NCI-H146 treated with DMSO at 0.1 percent for 48 hours (cell line): ENCODE measurements around the gene OR2J2.
"Not testable (repeated sequence)": the region's sequence is repeated elsewhere in the genome, so short reads cannot be mapped to it uniquely, and the experiment has no call there.

Experiments used
- DNase-seq: peaks from one replicate; lab custom pipeline; 2025; ENCODE audit not compliant: unreplicated experiment; lab: John Stamatoyannopoulos, UW

OR2J2 gene

GRCh38 chr6:29170607-29171006 is at the start of gene OR2J2:
Gene OR2J2 (plus strand): TSS chr6:29170907. CDS start chr6:29173636, 2,729 bp downstream.
- DNase-seq = not testable (repeated sequence)

- DNase-seq = no peak
Measured at GRCh38 chr6:29129326-29130012, 41.2 kb upstream of the OR2J2 start.

DNA sequence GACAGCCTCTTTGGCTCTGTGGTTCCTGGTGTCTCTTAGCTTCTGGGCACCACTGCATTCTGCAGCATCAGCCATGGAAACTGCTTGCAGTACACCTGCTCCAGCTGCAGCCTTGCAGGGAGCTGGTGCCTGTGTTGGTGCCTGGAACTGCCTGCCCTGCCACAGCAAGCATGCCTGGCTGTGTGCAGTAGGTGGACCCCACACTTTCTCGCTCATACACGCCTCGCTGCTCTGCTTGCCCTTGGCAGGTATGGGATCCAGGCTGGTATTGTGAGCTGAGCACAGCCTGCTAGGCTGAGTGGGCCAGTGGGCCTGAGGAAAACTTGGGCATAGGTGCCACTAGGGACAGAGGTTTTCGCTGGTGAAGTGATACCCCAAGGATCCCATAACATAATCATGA is 40.1 kb upstream of the OR2J2 start:
- no peak for DNase-seq

GRCh38 chr6:29131691-29132090 is 39.0 kb upstream of the OR2J2 start:
- no peak for DNase-seq

- DNase-seq = no peak
Measured at GRCh38 chr6:29137724-29138123, 33.0 kb upstream of the OR2J2 start.

DNA sequence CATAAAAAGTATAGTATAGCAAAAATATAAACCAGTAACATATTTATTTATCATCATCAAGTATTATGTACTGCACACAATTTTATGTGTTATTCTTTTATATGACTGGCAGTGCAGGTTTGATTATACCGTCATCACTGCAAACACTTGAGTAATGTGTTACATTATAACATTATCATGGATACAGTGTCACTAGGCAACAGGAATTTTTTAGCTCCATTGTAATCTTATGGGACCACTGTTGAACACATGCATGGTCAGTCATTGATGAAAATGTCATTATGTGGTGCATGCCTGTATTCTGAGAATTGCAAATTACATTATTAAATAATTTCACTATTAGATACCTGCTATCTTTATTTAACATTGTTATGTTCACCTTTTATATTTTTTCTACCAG is 29.1 kb upstream of the OR2J2 start:
- no peak for DNase-seq

DNA sequence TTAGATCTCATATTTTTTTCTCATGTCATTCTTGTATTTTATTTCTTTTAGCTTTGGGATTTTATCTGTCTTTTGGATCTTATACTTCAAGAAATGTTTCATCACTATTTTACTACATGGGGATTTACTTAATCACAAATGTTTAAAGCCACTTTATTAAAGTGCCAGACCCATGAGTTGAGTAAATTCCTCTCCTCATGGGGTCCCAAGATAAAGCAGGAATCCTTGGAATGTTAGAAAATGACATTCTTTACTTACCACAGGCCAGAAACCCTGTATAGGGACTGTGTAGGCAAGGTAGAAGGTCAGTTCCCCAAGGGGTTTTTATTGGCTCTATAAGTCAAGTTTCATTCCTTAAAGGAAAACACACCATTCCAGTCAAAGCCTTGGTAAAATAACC is 28.4 kb upstream of the OR2J2 start:
- no peak for DNase-seq

- DNase-seq = no peak
Measured at GRCh38 chr6:29146179-29146578, 24.5 kb upstream of the OR2J2 start.

- DNase-seq = no peak
Measured at GRCh38 chr6:29147074-29147473, 23.6 kb upstream of the OR2J2 start.

DNA sequence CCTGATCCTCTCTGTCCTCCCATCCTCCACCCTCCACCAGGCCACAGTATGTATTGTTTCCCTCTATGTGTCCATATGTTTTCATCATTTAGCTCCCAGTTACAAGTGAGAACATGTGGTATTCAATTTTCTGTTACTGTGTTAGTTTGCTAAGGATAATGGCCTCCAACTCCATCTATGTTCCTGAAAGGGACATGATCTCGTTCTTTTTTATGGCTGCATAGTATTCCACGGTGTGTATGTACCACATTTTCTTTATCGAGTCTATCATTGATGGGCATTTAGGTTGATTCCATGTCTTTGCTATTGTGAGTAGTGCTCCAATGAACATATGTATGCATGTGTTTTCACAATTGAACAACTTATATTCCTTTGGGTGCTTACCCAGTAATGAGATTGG is 21.3 kb upstream of the OR2J2 start:
- not testable (repeated sequence) for DNase-seq

- no peak for DNase-seq
Measured at GRCh38 chr6:29153083-29153482, 17.6 kb upstream of the OR2J2 start.

DNA sequence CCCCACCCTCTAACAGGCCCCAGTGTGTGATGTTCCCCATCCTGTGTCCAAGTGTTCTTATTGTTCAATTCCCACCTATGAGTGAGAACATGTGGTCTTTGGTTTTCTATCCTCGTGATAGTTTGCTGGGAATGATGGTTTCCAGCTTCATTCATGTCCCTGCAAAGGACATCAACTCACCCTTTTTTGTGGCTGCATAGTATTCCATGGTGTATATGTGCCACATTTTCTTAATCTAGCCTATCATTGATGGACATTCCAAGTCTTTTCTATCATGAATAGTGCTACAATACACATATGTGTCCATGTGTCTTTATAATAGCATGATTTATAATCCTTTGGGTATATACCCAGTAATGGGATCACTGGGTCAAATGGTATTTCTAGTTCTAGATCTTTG is 15.5 kb upstream of the OR2J2 start:
- not testable (repeated sequence) for DNase-seq

DNA sequence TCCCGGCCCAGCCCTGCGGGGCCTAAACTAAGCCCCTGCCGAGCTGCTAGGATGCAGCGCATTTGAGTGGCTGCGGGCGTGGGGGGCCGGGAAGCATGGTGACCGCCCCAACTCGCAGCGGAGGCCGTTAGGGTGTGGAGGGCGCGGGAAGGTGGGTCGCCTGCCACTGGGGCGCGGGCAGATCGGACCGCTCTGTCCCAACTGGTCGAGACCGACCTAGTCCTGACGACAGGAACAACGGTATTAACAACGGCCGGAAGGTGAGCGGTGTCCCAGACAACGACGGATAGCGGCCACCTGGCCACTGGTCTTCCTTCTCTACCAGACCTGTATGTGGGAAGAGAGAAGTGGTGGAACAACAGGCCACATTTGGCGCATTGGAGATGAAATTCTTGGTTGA is 10.8 kb upstream of the OR2J2 start:
- not testable (repeated sequence) for DNase-seq

DNA sequence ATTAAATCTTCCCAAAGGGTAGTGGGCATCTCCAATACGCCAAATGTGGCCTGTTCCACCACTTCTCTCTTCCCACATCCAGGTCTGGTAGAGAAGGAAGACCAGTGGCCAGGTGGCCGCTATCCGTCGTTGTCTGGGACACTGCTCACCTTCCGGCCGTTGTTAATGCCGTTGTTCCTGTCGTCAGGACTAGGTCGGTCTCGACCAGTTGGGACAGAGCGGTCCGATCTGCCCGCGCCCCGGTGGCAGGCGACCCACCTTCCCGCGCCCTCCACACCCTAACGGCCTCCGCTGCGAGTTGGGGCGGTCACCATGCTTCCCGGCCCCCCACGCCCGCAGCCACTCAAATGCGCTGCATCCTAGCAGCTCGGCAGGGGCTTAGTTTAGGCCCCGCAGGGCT is 5.1 kb upstream of the OR2J2 start:
- DNase-seq = not testable (repeated sequence)

GRCh38 chr6:29171736-29172135 is 1.0 kb downstream of the OR2J2 start:
- no peak for DNase-seq

DNA sequence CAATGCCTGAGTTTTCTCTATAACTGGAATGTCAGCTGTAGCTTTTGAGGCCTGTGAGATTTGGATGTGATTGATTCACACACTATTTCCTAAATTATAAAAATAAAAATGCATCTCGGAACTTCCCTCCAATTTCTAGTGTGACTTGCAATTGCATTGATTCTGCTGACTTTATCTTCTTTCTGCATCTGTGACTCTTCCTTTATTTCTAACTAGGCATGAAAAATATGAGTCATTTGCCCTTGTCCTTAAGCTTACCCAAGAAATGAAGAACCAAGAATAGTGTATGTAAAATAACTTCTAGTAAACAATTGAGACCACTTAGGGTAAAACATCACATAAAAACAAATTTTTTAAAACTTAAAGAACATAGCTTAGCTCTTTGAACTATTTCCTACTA is 12.9 kb downstream of the OR2J2 start:
- no peak for DNase-seq

GRCh38 chr6:29188659-29189058 is 18.0 kb downstream of the OR2J2 start:
- not testable (repeated sequence) for DNase-seq

GRCh38 chr6:29200767-29201662 is 30.3 kb downstream of the OR2J2 start:
- no peak for DNase-seq

GRCh38 chr6:29201966-29202365 is 31.3 kb downstream of the OR2J2 start:
- DNase-seq = no peak

GRCh38 chr6:29211488-29211887 is 40.8 kb downstream of the OR2J2 start:
- DNase-seq = no peak

DNA sequence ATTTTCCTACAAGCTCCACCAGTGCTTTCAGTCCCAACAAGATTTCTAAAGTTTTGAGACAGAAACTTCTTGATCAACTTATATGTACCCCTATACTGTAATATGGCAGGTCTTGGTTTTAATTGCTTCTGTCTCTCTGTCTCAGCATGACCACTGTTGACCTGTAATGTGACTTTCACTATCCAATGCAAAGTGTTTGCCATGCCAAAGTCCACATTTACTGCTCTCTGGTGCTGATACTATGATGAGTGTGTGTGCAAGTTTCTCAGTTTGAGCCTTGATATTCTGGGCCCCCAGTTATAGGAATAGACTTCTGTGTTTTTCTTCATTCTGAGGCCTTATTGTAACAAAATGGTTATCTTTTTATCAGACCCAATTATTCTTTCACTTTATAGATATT is 45.8 kb downstream of the OR2J2 start:
- DNase-seq = no peak

- not testable (repeated sequence) for DNase-seq
Measured at GRCh38 chr6:29217242-29217641, 46.5 kb downstream of the OR2J2 start.
